Heart left ventricle (tissue), 13 donors: ENCODE measurements around the gene SCUBE2.

Experiments
- POLR2A ChIP-seq, 2 donors: fragments of 450-650 bp; IDR thresholded peaks; one replicate each; pipeline ENCODE4 v1.6.1; 2017; ENCODE audit warnings: antibody characterized with exemption in 2 of 2, mild to moderate bottlenecking in 2 of 2, moderate library complexity in 2 of 2
- TF ChIP-seq, protein P1 (sequence below), 12 donors: fragments of 200-600 bp; sonication (generic) in 4 of 12; IDR thresholded peaks; one replicate each; pipeline versions ENCODE4 v1.5.0 to v1.8.0; 2018 to 2022; ENCODE audit warnings: antibody characterized with exemption in 12 of 12, mild to moderate bottlenecking in 5 of 12
- donor health status: ischemic (EF 13 %, LVEDD 7.1; RV severe dilation, severe dysfunction).
- donor health status: DM: no; HTN: yes; CAD: no.
- donor health status: DM: no; HTN: no; CAD: no.
- donor health status: ischemic (EF 25% LVEDD 6.9; RV normal size, moderate dysfunction).
- donor health status: ischemic (EF 25% LVEDD 5.7; RV mildly dilated, moderate dysfunction).
- donor health status: ischemic (EF 35%, LVEDD 5.7; RV mildly dilated, moderate dysfunction).
- donor health status: nonischemic (EF 11% LVEDD 7.7; RV severe dilation, severe dysfunction).
- donor health status: DM: yes; HTN: yes; CAD: no.
- donor health status: PGD.
- donor health status: ischemic (EF 29% LVEDD 5.4; RV normal size, mild dysfunction).
- donor health status: nonischemic (EF 23%, LVEDD 6.1; RV moderate dilation, normal function).

DNA sequence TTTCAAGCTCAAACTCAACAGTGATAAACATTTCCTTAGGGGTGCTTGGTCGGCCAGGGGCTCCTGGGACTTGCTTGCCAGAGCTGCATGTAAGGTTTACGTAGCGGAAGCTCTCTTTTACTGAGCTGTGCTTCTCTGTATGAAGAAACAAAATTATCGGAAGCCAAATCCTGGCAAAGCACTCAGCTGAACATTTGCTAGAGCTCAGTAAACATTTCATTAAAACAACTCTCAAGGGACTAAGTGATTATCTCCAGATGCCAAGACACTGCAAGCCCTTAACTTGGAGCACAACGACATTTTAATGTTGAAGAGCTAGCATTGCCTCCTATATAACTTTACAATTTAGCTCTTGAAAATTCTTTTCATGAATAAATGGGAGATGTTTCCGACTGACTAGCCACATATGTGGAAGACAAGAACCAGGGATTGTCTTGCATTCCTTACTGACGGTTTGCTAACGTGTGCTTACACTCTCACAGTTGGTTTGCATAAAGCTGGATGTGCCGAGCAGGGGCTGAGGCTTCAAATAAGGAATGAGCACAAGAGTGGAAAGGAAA lies 43.4 kb downstream of the SCUBE2 start:
- TF ChIP-seq, protein P1, sequence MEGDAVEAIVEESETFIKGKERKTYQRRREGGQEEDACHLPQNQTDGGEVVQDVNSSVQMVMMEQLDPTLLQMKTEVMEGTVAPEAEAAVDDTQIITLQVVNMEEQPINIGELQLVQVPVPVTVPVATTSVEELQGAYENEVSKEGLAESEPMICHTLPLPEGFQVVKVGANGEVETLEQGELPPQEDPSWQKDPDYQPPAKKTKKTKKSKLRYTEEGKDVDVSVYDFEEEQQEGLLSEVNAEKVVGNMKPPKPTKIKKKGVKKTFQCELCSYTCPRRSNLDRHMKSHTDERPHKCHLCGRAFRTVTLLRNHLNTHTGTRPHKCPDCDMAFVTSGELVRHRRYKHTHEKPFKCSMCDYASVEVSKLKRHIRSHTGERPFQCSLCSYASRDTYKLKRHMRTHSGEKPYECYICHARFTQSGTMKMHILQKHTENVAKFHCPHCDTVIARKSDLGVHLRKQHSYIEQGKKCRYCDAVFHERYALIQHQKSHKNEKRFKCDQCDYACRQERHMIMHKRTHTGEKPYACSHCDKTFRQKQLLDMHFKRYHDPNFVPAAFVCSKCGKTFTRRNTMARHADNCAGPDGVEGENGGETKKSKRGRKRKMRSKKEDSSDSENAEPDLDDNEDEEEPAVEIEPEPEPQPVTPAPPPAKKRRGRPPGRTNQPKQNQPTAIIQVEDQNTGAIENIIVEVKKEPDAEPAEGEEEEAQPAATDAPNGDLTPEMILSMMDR (IDR thresholded peaks at IDR 0.05), result no peak
- TF ChIP-seq POLR2A (IDR thresholded peaks at IDR 0.05), result no peak
